HG03432 (cell line): ENCODE results near the gene CCNF.

ENCODE experiments used
- ATAC-seq: cut with Tn5 transposase; IDR thresholded peaks from one replicate; pipeline ENCODE4 v1.9.1; 2021; ENCODE audit warnings: mild to moderate bottlenecking, moderate library complexity; ENCODE audit not compliant: unreplicated experiment

Gene CCNF

DNA sequence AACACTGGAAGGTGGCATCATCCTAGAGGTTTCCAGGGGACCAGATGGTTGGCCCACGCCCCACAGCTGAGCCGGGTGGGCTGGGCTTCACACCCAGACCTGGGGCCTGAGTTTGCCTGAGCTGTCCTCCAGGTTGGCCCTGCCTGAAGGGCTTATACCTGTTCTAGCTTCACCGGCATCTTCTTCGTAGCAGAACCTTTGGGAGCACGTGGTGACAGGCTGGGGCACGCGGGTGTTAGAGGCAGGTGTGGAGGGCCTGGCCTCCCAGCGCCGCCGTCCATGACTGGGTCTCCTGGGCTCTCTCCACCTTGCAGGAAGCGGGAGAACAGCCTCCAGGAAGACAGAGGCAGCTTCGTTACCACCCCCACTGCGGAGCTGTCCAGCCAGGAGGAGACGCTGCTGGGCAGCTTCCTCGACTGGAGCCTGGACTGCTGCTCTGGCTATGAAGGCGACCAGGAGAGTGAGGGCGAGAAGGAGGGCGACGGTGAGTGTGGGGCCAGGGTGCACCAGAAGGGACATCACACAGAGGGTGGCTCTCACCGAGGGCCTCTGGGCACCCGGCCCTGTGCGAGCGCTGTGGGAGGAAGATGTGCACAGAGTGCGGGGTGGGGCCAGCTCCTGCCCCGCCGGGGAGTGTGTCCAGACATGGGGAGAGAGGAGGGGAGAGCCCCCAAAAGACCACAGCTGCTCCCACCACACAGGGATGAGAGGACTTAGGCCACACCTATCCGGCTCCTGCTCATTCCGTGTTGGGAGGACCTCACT is 26.0 kb downstream of the CCNF start:
- no peak for ATAC-seq

DNA sequence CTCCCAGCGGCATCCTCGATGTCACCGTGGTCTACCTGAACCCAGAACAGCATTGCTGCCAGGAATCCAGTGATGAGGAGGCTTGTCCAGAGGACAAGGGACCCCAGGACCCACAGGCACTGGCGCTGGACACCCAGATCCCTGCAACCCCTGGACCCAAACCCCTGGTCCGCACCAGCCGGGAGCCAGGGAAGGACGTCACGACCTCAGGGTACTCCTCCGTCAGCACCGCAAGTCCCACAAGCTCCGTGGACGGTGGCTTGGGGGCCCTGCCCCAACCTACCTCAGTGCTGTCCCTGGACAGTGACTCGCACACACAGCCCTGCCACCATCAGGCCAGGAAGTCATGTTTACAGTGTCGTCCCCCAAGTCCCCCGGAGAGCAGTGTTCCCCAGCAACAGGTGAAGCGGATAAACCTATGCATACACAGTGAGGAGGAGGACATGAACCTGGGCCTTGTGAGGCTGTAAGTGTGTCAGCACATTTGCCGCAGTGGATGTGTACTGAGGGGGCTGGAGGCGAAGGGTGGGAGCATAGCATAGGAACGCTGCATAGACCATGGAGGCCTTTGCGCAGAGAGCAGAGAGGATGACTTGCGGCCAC is 27.4 kb downstream of the CCNF start:
- ATAC-seq: no peak

DNA sequence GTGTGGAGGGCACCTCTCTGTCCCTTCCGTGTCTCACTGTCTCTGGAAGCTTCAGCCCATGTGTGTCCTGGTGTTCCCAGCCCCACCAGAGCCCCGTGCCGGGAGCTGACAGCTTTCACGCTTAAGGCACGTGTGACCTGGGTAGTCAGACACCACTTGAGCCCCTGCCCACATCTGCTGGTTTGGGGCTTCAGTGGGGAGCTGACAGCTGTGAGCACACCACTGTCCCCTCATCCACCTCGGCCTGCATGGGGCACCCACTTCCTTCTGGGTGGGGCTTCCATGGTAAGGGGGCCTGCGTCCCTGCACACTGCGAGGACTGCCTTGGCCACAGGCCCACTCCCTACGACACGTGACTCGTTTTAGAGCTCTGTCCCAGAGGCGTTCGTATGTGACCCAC is 28.0 kb downstream of the CCNF start:
- ATAC-seq: no peak

DNA sequence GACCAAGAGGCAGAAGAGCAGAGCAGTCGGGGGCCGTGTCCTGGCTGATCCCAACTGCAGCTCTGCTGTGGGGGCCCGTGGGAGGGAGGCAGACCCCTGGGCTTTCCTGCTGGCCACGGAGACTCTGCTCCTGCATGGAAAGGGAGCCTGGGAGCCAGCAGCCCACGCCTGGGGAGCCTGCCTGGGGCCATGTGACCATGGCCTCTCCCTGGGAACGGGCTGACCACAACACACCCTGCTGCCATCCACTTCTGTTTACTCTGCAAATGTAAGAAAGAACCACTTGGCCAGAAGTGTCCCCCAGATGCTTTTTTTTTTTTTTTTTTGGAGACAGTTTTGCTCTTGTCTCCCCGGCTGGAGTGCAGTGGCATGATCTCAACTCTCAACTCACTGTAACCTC is 28.7 kb downstream of the CCNF start:
- ATAC-seq: no peak

DNA sequence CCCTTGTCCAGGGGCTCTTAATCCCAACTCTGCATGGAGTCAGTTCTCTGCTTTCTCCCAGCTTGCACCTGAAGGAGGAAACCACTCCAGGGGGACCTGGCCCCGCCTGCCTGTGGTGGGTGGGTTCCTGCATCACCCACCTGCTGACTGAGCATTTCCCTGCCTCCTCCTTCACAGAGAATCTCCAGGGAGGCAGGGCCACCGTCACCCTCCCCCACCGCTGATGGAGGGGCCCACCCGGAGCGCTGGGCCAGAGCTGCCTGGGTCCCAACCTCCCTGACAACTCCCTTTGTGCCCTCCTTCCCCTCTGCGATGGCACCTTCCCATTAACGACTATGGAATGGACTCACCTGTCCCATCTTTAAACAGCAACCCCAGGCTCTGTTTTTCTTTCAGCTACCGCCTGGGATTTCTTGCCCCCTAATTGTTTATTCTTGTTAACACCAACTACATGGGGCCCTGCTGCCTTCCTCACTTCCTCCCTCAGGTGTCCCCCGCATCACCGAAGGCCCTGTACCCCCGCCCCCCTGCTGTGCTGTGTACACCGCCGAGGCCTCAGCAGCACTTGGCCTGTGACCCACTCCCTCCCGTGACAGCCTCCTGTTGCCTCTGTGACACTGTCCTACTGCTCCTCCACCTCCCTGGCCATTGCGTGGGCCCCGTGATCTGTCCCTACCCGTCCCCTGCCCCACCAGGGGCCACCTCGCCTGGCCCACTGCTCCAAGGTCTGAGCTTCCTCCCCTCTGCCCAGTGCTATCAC is 29.8 kb downstream of the CCNF start:
- ATAC-seq: peak; percentile 2

DNA sequence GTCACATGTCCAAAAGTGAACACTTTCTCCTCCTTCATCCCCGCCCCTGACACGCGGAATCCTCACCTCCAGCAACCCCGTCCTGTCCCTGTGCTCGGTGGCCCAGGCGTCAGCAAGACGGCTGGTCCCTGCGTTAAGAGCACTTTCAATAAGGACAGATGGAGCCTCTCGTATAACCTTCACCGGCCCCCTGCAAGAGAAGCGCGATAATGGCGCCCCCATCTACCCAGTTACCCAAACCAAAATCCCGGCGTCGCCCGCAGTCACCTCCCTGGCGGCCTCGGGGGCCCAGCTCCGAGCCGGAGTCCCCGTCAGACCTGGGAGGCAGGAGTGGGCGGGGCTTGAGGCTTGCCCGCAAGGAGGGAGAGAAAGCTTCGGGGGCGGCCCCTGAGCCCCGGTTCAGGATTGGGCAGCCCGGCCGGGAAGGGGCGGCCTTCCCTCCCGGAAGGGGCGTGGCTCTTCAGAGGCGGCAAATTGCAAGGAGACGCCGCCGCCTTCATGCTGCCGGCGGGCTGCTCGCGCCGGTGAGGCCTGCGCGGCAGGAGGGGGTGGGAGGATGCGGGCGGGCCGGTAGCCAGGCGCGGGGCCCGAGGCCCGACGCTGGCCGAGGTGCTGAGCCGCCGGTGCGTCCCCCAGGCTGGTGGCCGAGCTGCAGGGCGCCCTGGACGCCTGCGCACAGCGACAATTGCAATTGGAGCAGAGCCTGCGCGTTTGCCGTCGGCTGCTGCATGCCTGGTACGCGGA is 30.6 kb downstream of the CCNF start, which contains the start of gene TEDC2:
Gene TEDC2 (plus strand): TSS at position 463 of the 744 bp plus-strand sequence. CDS start 36 bp downstream, at position 499.
- ATAC-seq: peak; percentile 83

DNA sequence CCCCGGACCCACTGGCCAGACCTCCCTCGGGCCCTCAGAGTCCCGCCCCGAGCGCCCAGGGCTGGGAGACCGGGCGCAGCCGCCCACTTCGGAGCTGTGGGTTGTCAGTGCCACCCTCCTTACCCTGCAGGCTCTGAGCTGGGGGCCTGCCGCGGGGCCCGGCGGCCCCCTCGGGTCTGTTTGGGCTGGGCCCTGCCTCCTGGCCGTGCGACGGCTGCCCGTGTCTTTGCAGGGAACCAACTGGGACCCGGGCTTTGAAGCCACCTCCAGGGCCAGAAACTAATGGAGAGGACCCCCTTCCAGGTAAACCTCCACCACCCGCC is 31.1 kb downstream of the CCNF start:
- ATAC-seq: peak; percentile 14

DNA sequence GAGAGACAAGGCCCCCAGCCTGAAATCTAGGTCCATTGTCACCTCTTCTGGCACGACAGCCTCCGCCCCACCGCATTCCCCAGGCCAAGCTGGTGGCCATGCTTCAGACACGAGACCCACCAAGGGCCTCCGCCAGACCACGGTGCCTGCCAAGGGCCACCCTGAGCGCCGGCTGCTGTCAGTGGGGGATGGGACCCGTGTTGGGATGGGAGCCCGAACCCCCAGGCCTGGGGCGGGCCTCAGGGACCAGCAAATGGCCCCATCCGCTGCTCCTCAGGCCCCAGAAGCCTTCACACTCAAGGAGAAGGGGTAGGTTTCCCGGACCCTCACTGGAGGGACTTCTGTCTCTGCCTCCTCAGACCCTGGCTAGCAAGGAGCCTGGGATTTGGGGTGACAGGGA is 31.7 kb downstream of the CCNF start:
- ATAC-seq: no peak

DNA sequence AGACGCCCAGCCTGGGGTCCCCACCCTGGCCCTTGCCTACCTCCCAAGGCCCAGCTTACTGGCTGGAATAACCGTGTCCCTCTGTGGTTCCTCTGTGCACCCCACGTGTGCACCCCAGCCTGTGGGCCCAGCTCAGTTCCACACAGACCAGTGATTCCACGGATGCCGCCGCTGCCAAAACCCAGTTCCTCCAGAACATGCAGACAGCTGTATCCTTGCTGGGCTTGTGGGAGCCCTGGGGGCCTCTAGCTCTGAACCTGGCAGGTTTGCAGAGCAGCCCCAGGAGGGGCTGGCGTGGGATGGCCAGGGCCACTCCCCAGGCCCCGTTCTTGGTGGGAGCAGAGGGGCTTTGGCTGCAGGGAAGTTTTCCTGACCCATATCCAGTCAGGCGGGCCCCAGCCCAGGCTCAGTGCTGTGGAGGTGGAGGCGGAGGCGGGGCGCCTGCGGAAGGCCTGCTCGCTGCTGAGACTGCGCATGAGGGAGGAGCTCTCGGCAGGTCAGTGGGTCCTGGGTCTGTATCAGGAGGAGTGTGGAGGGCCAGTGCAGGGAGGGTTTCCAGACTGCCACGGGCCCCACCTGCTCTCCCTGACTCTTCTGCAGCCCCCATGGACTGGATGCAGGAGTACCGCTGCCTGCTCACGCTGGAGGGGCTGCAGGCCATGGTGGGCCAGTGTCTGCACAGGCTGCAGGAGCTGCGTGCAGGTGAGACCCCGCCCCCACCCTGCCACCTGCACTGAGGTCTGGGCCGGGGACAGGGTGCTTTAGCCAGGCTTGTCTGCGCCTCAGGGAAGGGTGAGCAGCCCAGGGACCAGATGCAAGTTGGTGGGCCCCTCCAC is 33.0 kb downstream of the CCNF start:
- no peak for ATAC-seq

DNA sequence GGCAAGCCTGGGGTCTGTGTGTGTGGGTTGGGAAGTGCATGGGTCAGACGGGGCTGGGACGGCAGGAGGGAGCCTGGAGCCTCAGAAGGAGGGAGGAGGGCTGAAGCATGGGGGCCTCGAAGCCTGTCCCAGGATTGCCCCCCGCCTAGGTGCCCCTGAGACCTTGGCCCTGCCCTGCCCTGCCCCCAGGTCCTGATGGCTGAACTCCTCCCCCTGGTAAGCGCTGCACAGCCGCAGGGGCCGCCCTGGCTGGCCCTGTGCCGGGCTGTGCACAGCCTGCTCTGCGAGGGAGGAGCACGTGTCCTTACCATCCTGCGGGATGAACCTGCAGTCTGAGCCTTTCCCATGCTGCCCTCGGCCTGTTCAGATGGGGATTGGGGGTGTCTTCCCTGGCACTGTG is 35.1 kb downstream of the CCNF start:
- no peak for ATAC-seq

DNA sequence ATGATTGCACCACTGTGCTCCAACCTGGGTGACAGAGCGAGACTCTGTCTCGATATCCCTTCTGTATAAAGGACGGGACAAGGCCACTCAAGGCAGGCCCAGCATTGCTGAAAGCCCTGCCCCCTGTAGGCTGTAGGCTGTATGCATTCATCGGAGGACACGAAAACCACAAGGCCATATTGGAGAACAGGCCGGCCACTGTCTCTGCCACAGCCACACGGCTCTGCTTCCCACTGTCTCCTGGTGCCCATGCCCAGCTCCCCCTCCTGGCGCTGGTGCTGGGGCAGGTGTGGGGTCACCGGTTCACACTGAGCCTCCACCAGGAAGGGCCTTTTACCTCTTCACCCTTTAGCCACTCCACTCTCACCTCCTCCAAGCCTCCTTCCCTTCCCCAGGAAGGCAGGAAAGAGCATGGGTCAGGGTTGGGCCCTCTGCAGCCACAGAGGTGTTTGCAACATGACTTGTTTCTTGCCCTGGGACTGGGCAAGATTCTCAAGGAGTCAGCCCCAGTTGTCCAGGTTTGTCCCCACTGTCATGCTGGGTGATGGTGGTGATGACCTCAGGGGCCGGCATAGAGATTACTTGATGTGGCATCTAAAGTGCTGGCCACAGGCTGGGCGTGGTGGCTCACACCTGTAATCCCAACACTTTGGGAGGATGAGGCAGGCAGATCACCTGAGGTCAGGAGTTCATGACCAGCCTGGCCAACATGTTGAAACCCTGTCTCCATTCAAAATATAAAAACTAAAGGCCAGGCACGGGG is 36.6 kb downstream of the CCNF start:
- ATAC-seq: no peak

DNA sequence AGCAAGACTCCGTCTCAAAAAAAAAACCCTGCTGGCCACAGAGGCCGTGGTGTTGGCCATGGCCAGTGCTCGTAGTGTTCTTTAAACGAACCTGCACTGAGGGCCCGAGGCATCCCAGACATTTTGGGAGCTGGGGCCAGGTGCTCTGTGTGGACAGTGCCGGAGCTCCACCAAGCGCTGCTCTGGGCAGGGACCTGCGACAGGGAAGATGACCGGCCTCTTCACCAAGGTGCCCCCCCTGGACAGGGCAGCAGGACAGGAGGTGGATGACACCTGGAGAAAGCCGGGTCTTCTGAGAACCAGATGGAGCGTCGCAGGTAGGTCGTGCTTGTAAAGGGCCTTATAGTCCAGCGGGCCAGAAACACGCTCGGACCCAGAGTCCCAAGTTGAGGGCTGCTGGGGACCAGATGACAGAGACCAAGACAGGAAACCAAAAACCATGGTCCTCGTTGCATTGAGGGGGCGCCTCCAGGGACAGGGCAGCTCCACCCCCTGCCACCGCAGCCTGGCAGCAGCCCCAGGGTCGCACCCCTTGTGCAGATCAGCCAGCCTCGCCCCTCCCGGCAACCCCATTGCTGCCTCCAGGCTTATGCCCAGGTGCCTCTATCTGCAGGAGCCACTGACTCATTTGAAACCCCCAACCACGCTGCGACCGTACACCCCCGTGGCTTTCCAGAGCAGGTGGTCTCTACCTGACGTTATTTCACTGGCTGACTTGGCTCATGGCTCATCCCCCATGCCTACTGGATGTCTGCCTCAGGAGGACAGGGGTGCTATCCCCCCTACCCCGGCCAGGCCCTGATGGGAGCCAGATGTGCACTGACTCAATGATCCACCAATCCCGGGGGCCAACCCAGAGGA is 37.6 kb downstream of the CCNF start:
- ATAC-seq: no peak

DNA sequence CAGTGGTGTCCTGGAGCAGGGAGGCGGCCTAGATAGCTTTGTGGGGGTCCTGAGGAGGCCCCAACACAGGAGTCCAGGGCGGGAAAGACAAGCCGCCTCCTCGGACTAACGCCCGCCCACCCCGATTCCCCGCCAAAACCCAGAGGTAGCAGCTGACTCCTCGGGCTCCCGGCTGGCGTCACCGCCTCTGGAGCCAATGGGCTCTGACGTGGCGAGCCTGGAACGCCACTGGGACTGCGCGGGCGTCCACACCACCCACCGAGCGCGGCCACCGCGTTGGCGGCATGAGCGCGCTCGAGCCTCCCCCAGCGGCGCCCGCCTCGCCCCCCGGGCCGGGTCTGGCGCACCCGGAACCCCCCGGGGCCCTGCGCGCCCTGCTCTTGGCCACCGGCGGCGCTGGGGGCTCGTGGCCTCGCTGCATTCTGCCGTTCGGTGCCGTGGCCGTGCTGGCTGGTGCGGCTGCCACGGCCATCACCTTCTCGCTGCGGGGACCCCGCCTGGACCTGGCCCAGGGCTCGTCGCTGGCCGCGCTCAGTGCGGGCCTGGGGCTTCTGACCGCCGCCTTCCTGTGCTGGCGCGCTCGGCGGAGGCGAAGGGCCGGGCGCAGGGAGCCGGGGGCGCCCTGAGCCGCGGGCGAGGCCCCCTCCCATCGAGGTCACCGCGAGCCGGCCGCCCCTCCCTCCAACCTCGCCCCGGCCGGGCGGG is 38.4 kb downstream of the CCNF start:
- no peak for ATAC-seq

DNA sequence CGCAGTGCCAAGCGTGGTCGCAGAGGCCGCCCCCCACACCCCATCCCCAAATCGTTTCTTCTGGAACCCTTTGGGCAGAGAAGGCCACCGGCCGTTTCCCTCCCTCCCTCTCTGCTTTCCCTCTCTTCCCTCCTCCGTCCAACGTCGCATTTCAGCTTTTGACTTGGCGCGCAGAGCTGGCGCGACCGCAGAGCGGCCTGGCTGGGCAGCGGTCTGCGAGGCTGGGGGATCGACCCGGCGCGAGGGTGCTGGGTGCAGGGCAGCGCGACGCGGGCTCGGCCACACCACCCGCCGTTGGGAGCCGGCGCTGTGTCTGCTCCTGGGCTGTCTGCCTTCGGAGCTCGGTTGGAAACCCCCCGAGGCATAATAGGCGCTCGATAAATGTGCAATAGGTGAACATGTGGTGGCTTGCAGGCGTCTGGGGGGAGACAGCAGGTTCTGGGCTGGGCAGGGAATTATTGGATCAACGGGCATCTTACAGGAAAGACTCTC is 39.0 kb downstream of the CCNF start:
- peak; percentile 23 for ATAC-seq

DNA sequence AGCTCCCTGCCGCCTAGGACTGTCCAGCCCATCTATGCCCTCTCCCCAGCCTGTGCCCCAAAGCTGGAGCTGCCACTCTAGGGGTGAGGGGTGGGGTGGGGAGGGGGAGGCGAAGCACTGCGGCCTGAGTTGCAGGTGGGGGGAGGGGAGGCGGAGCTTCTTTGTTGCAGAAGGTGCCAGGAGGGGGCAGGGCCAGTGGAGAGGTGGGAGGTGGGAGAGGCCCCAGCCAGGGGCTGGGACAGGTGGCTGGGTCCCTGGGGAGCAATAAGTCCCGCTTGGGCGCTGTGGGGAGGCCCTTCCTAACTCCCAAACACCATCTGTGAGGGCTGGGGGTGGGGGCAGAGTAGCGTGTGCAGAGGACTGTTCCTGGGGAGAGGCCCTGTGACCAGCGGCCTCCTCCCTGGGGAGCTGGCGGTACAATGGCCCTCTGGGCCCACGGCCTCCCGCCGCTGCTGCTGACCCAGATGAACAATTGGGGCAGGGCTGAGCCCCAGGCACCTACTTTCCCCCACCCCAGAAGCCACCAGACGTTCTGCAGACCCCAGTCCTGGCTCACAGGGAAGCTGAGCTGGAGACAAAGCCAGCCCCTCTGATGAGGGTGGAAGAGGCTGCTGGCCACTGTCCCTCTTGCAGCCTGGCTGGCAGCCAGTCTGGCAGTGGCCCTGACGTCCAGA is 39.6 kb downstream of the CCNF start:
- peak; percentile 38 for ATAC-seq

DNA sequence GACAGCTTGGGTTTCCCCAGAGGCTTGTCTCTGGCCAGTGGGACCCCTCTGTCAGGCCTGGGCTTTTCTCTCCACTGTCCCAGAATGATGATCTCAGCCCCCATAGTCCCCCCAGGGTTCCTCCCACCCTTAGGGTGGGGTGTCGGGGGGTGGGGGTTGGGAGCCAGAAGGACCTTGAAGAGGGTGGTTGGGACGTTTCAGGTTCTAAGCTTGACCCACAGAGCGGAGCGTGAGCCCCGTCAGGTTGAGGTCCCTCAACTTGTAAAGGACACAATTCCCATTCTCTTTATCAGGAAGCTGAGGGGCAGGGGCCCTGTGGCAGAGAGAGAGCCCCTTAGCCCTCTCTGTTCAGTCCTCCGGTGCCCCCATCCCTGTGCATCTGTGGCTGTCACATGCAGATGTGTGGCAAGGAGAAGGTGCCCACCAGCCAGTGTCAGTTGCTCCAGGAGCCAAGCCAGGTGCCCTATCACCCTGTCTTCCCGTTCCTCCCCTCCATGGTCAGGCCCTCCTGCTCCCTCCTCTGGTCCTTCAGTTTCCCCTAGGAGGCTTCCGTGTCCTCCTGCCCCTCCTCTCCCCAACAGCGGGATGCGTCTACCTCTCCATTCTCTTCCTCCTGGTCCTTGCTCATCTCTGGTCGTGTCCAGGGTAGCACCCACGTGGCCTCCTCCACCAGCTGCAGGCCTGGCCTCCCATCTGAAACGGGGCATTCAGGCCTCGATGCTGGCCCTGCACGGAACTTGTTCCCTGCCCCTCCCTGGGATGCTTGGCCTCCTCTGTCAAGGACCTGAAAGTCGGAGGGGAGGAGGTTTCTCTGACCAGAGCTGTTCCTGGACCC is 40.4 kb downstream of the CCNF start:
- ATAC-seq: no peak

DNA sequence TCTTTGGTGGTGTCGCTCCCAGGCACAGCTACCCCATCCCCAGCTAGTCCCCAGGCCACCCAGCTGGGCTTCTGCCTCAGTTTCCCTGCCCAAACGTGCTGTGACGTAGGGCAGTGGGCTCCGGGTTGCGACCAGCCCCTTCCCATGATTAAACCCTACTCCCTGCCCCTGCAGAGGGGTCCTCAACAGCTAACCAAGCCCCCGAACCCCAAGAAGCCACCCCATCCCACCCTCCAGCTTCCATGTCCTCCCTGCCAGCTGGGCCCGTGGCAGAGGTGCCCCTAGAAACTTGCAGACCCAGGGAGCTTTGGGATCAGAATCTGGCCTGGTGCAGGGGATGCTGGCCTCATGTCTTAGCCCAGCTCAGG is 41.0 kb downstream of the CCNF start:
- no peak for ATAC-seq
